ENCODE results near the gene MLLT10. TPM values are rescaled to one million over a fixed set of nuclear protein-coding genes. Genes with fewer than 3 reads are reported as not detected.

Gene MLLT10
- total RNA-seq, 1 experiment from 2014 or later = 72.3 TPM

- Mint-ChIP-seq H3K4me1 (peaks cover 22 to 30% of the 10 kb centered on the region in 2 experiments), H3K4me3 (no peak overlapping the region), H3K27ac (no peak overlapping the region), H3K27me3 (ENCODE audit: low read depth) (no peaks in the 10 kb centered on the region), H3K9me3 (no peaks in the 10 kb centered on the region; a peak in 1 of 5 replicates), H3K36me3 (ENCODE audit: insufficient read depth in 1 of 3, low read depth in 3 of 3) (peaks cover 2 to 20% (median 14%) of the 10 kb centered on the region in 3 experiments; a peak in 5 of 7 replicates)
- Histone ChIP-seq H3K56ac (ENCODE audit: insufficient read length, low read depth, low read length) (no peak overlapping the region), H4K8ac (replicated peaks; ENCODE audit: insufficient read length, low read depth, low read length) (no peak overlapping the region), H4K20me1 (ENCODE audit: control insufficient read depth, insufficient read depth, insufficient read length) (no peaks in the 10 kb centered on the region), H3K4me2 (ENCODE audit: insufficient read depth, insufficient read length, low read length) (no peak overlapping the region), H2BK20ac (ENCODE audit: low read depth, low read length, poor library complexity, severe bottlenecking) (no peak overlapping the region), H3K4ac (ENCODE audit: low read depth, low read length) (no peak overlapping the region), H3K23ac (ENCODE audit: insufficient read length, low read depth, low read length) (no peak overlapping the region), H3K18ac (ENCODE audit: insufficient read length, low read depth, low read length) (no peak overlapping the region), H4K5ac (ENCODE audit: insufficient read length, low read depth, low read length) (no peak overlapping the region), H3K9ac (ENCODE audit: extremely low read depth, insufficient read length, low read length) (no peak overlapping the region), H3K79me1 (ENCODE audit: insufficient read depth, low read depth, low read length, poor library complexity, severe bottlenecking) (no peaks in the 10 kb centered on the region), H4K91ac (ENCODE audit: insufficient read length, low read depth, low read length) (no peak overlapping the region), H3K27ac (ENCODE audit: insufficient read length, low read depth, low read length) (no peak overlapping the region), H2BK12ac (ENCODE audit: insufficient read length, low read depth, low read length) (no peak overlapping the region), H3K79me2 (ENCODE audit: insufficient read depth, low read length) (no peaks in the 10 kb centered on the region), H2BK5ac (ENCODE audit: insufficient read length, low read length) (no peak overlapping the region), H3K14ac (ENCODE audit: insufficient read depth, low read length) (no peak overlapping the region), H2AFZ (ENCODE audit: low read length) (no peak overlapping the region), H3K23me2 (ENCODE audit: insufficient read length, low read depth, low read length, poor library complexity, severe bottlenecking) (peaks cover 15% of the 10 kb centered on the region), H3K4me1 (ENCODE audit: insufficient read depth, low read length) (no peaks in the 10 kb centered on the region), H2BK120ac (ENCODE audit: low read depth, low read length, poor library complexity, severe bottlenecking) (no peak overlapping the region), H2AK5ac (ENCODE audit: insufficient read length, low read length) (no peak overlapping the region), H3K27me3 (ENCODE audit: insufficient read depth, low read length) (no peaks in the 10 kb centered on the region), H3K9me3 (ENCODE audit: control insufficient read depth, low read depth, low read length) (no peaks in the 10 kb centered on the region), H3T11ph (ENCODE audit: low read length) (no peak overlapping the region), H2BK15ac (ENCODE audit: low read depth, low read length) (no peak overlapping the region)
- no peak for TF ChIP-seq CTCF (conservative IDR thresholded peaks at IDR 0.05)
- WGBS (ENCODE audit: extremely low coverage, insufficient read length, low lambda C conversion rate) = no CpG with 5 or more reads among the region's 2 CpGs
- no peak for DNase-seq
Observed at GRCh38 chr10:21490711-21491105, 43.3 kb upstream of the MLLT10 start.
